GM12878 (cell line): Measurements from ENCODE around the gene MSI2. TPM values are rescaled to one million over a fixed set of nuclear protein-coding genes. Genes with fewer than 3 reads are reported as not detected.

Experiments used
- ATAC-seq: fragments of 200-7000 bp; cut with Tn5 transposase; 3 replicates; pipeline ENCODE4 v1.9.1; 2020; ENCODE audit warnings: mild to moderate bottlenecking, moderate library complexity
- BruUV-seq: library from RNA; stranded (reverse); fragments of 400-500 nt; replicated peaks from 2 replicates; lab custom pipeline; 2021; lab: Mats Ljungman, UMichigan
- CTCF ChIA-PET: fragments of 300-600 bp; sonication (Branson Sonifier 250); formaldehyde crosslinking; extraction: SDS; loops from one replicate; lab custom pipeline; 2021; ENCODE audit warnings: inconsistent platforms; lab: Yijun Ruan, JAX
- POLR2A ChIA-PET: fragments of 350-600 bp; formaldehyde crosslinking; extraction: SDS; loops from one replicate; lab custom pipeline; 2021; ENCODE audit warnings: inconsistent platforms; lab: Charles Lee
- RAD21 ChIA-PET: fragments of 300-600 bp; sonication (Branson Sonifier 250); formaldehyde crosslinking; loops from one replicate; lab custom pipeline; 2023; ENCODE audit warnings: antibody characterized with exemption; ENCODE audit not compliant: unreplicated experiment; lab: Charles Lee
- SMC1A ChIA-PET: fragments of 300-600 bp; sonication (Branson Sonifier 250); formaldehyde crosslinking; loops from one replicate; lab custom pipeline; 2023; ENCODE audit not compliant: unreplicated experiment, uncharacterized antibody; lab: Charles Lee
- DNase-seq: peaks from one replicate; pipeline ENCODE4 v3.0.0-alpha.2; 2011; ENCODE audit warnings: low read depth, low spot score
- FAIRE-seq: peaks from 3 replicates; lab custom pipeline; 2011; peaks lifted over from hg19 to GRCh38; lab: Jason Lieb, UNC
- H2AFZ ChIP-seq: 2 replicates; pipeline ENCODE4 v1.6.0; 2011; ENCODE audit warnings: low read depth, low read length, control low read depth; ENCODE audit not compliant: control insufficient read depth
- H3K27ac ChIP-seq: 2 replicates; pipeline ENCODE4 v1.5.1; 2011; ENCODE audit warnings: control low read depth; ENCODE audit not compliant: control insufficient read depth, insufficient read depth
- H3K27me3 ChIP-seq, 2 experiments: replicated peaks in 1 of 2; 2 replicates each; pipeline versions ENCODE4 v1.6.0 to v1.6.1; 2011; ENCODE audit warnings: low read length in 1 of 2; ENCODE audit not compliant: control insufficient read depth in 2 of 2, insufficient read depth in 2 of 2
- H3K36me3 ChIP-seq, 2 experiments: 2 replicates each; pipeline ENCODE4 v1.5.1; 2011; ENCODE audit warnings: low read length in 1 of 2; ENCODE audit not compliant: control insufficient read depth in 2 of 2, insufficient read depth in 2 of 2
- H3K4me1 ChIP-seq: 2 replicates; pipeline ENCODE4 v1.6.1; 2011; ENCODE audit warnings: mild to moderate bottlenecking, low read length, moderate library complexity, mixed read lengths; ENCODE audit not compliant: control insufficient read depth, insufficient read depth
- H3K4me2 ChIP-seq: 2 replicates; pipeline ENCODE4 v1.6.0; 2011; ENCODE audit warnings: control low read depth; ENCODE audit not compliant: control insufficient read depth, insufficient read depth
- H3K4me3 ChIP-seq: fragments of 200-600 bp; sonication (generic); 2 replicates; pipeline ENCODE4 v1.5.1; 2016
- H3K79me2 ChIP-seq: 2 replicates; pipeline ENCODE4 v1.6.0; 2011; ENCODE audit warnings: low read length; ENCODE audit not compliant: control insufficient read depth, insufficient read depth
- H3K9ac ChIP-seq: 2 replicates; pipeline ENCODE4 v1.8.0; 2011; ENCODE audit warnings: low read length, control low read depth, mixed read lengths; ENCODE audit not compliant: control insufficient read depth, insufficient read depth
- H3K9me3 ChIP-seq: replicated peaks from 3 replicates; pipeline ENCODE4 v1.5.1; 2011; ENCODE audit warnings: mild to moderate bottlenecking, low read length; ENCODE audit not compliant: control insufficient read depth, insufficient read depth
- H4K20me1 ChIP-seq: 2 replicates; pipeline ENCODE4 v1.6.0; 2011; ENCODE audit not compliant: control insufficient read depth, insufficient read depth
- BHLHE40 ChIP-seq, 2 experiments: fragments of 450-650 bp in 1 of 2; IDR thresholded peaks; 2 replicates each; pipeline ENCODE4 v1.6.1; 2011 to 2017; ENCODE audit warnings: low read depth in 2 of 2, borderline replicate concordance in 1 of 2, improper control_type of control experiment in 1 of 2, low read length in 1 of 2, mild to moderate bottlenecking in 1 of 2
- EP300 ChIP-seq, 2 experiments: fragments of 150-350 bp in 1 of 2; IDR thresholded peaks; 2 replicates each; pipeline ENCODE4 v1.6.1; 2011 to 2012; ENCODE audit warnings: low read depth in 2 of 2, low read length in 2 of 2, borderline replicate concordance in 1 of 2, improper control_type of control experiment in 1 of 2, inconsistent platforms in 1 of 2; ENCODE audit not compliant: control insufficient read depth in 1 of 2
- NR2F1 ChIP-seq: fragments of 450-650 bp; conservative IDR thresholded peaks from 2 replicates; pipeline ENCODE4 v1.6.1; 2017; ENCODE audit warnings: mild to moderate bottlenecking
- RAD51 ChIP-seq: fragments of 450-650 bp; IDR thresholded peaks from 2 replicates; pipeline ENCODE4 v1.6.1; 2016; ENCODE audit warnings: moderate library complexity, mild to moderate bottlenecking, inconsistent platforms
- SRF ChIP-seq, 2 experiments: IDR thresholded peaks; 2 replicates each; pipeline ENCODE4 v1.6.1; 2011; ENCODE audit warnings: low read depth in 2 of 2, low read length in 2 of 2, mild to moderate bottlenecking in 1 of 2, moderate library complexity in 1 of 2
- STAT3 ChIP-seq: IDR thresholded peaks from 2 replicates; pipeline ENCODE4 v1.6.1; 2011; ENCODE audit warnings: low read depth, low read length, improper control_type of control experiment
- ZBED1 ChIP-seq: IDR thresholded peaks from 2 replicates; pipeline ENCODE4 v1.6.1; 2016; ENCODE audit warnings: borderline replicate concordance
- ZNF217 ChIP-seq: fragments of 450-650 bp; IDR thresholded peaks from 2 replicates; pipeline ENCODE4 v1.6.1; 2017; ENCODE audit warnings: antibody characterized with exemption, mild to moderate bottlenecking
- WGBS: methylation state at CpG from one replicate; pipeline ENCODE4 v1.1.6; 2016; ENCODE audit warnings: low lambda C conversion rate; ENCODE audit not compliant: insufficient replicate concordance, insufficient coverage; ENCODE audit errors: missing lambda C conversion rate; 5-methylcytosine and 5-hydroxymethylcytosine counted together
- in situ Hi-C: fragments of 300-500 bp; cut with MboI; formaldehyde crosslinking; loops from 9 replicates; pipeline ENCODE4 v1.14.3; 2018; ENCODE audit warnings: mixed read lengths
- intact Hi-C: fragments of 100-400 bp; cut with micrococcal nuclease; formaldehyde crosslinking; loops from one replicate; pipeline ENCODE4 v1.14.2; 2022; ENCODE audit not compliant: unreplicated experiment
- polyA plus RNA-seq, 11 experiments: library from polyadenylated mRNA; depleted of rRNA in 4 of 11; unstranded in 6 of 11; stranded (reverse) in 5 of 11; fragments of >200 nt; fragmentation: Nextera tagmentation in 4 of 11; fragmentation: Illumina TruSeq in 1 of 11; extraction: Ambion mirVana in 4 of 11; extraction: Trizol in 1 of 11; gene quantifications; 1 replicate in 1 of 11; 2 replicates in 10 of 11; pipeline versions ENCODE4 v1.2.1 to v1.2.3, GENCODE V29; 2011 to 2016; ENCODE audit warnings: inconsistent platforms in 2 of 11, missing spikeins in 2 of 11, low read depth in 1 of 11
- total RNA-seq, 4 experiments: library from RNA; depleted of rRNA in 3 of 4; stranded (reverse); fragments of >200 nt in 3 of 4; fragmentation: Illumina TruSeq in 1 of 4; extraction: Trizol in 1 of 4; gene quantifications; 2 replicates each; pipeline versions ENCODE4 v1.2.1 to v1.2.3, GENCODE V29; 2013 to 2021
- TF ChIP-seq, protein P1 (sequence below): IDR thresholded peaks from 2 replicates; pipeline ENCODE4 v1.6.1; 2011; ENCODE audit warnings: borderline replicate concordance, low read depth, mild to moderate bottlenecking, moderate library complexity, mixed read lengths, low read length; ENCODE audit not compliant: insufficient read depth; ENCODE audit errors: extremely low read length
- TF ChIP-seq, protein P2 (sequence below): IDR thresholded peaks from 2 replicates; pipeline ENCODE4 v1.6.1; 2011; ENCODE audit warnings: low read depth, mild to moderate bottlenecking, low read length, moderate library complexity, borderline replicate concordance; ENCODE audit errors: extremely low read depth
- TF ChIP-seq, protein P3 (sequence below): fragments of 450-650 bp; IDR thresholded peaks from 2 replicates; pipeline ENCODE4 v1.6.1; 2017; ENCODE audit warnings: mild to moderate bottlenecking, moderate library complexity
- TF ChIP-seq, protein P4 (sequence below): fragments of 450-650 bp; IDR thresholded peaks from 2 replicates; pipeline ENCODE4 v1.6.1; 2017; ENCODE audit warnings: mild to moderate bottlenecking, moderate library complexity

The MSI2 gene
- total and polyA plus RNA-seq, 10 of the 15 experiments (the other 5 are each of a cell fraction or from before 2014, with no cell fraction given) = 6.1 to 76.1 (median 42.0) TPM

DNA sequence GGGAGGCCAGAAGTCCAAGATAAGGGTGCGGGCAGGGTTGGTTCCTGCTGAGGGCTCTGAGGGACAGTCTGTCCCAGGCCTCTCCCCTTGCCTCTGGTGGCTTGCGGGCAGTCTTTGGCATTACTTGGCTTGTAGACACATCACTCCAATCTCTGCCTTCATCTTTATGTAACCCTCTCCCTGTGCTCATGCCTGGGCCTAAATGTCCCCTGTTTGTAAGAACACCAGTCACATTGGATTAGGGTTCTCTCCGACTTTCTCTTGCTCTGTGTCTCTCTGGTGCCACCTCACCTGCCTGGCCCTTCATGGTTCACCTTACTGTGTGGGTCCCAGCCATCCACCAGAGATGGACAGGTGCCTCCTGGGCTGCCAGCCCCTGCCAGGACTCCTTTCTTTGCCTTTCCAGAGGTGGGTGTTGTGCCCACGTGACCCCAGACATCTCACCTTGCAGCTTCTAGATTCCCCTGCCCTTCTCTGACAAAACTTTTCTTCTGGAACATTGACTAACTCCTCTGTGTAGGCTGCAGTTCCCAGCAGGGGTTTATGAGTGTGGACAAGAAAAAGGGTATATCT is 205.8 kb downstream of the MSI2 start:
- Histone ChIP-seq H3K4me1 (peaks cover 85% of the 10 kb centered on the region), H3K9me3 (no peaks in the 10 kb centered on the region), H3K4me2 (peak overlapping the region; percentile 84), H3K4me3 (peak overlapping the region; percentile 55; the same call in 1 of the 2 replicates), H3K9ac (peak overlapping the region; percentile 62), H3K36me3 (no peaks in the 10 kb centered on the region; a peak in 1 of 4 replicates), H3K27me3 (no peaks in the 10 kb centered on the region), H4K20me1 (no peaks in the 10 kb centered on the region), H3K79me2 (peaks cover 61% of the 10 kb centered on the region), H3K27ac (peak overlapping the region; percentile 99), H2AFZ (no peak overlapping the region)
- intact Hi-C loops = loop anchor here (2.0 to 5.0 kb wide), 2 partner anchors 65 to 105 kb away; no protein-coding TSS in a partner anchor
- DNase-seq (no peak), ATAC-seq (no peak), FAIRE-seq (peak; percentile 66)
- WGBS = 43% methylated on average over 4 of the region's 4 CpGs
- ChIA-PET SMC1A (interaction anchor here (0.7 to 4.5 kb wide), 11 partner anchors 7 to 218 kb away, joined by 3 to 33 read pairs (median 3); no protein-coding TSS in a partner anchor), POLR2A (interaction anchor here (0.6 to 2.3 kb wide), 7 partner anchors 10 to 56 kb away, joined by 3 to 9 read pairs (median 4); no protein-coding TSS in a partner anchor), CTCF (interaction anchor here (0.6 to 5.3 kb wide), 7 partner anchors 20 to 374 kb away, joined by 3 to 25 read pairs (median 5); no protein-coding TSS in a partner anchor), RAD21 (interaction anchor here (0.7 to 3.8 kb wide), 11 partner anchors 7 to 205 kb away, joined by 3 to 24 read pairs (median 7); partner anchors contain the start of gene MSI2)
- in situ Hi-C loops = no loop called here
- no TSS peak for BruUV-seq
- 0 out of 2 replicates have a peak, but pooled peaks have one; percentile 12 for TF ChIP-seq ZBED1
- TF ChIP-seq NR2F1 = no peak
- peak; percentile 74; the same call in 1 of the 2 replicates for TF ChIP-seq RAD51
- TF ChIP-seq, protein P1, sequence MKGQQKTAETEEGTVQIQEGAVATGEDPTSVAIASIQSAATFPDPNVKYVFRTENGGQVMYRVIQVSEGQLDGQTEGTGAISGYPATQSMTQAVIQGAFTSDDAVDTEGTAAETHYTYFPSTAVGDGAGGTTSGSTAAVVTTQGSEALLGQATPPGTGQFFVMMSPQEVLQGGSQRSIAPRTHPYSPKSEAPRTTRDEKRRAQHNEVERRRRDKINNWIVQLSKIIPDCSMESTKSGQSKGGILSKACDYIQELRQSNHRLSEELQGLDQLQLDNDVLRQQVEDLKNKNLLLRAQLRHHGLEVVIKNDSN = peak; percentile 77
- no peak for TF ChIP-seq EP300 (IDR thresholded peaks at IDR 0.05; ENCODE audit: borderline replicate concordance in 1 of 2, control insufficient read depth in 1 of 2, low read depth in 2 of 2, low read length in 2 of 2)
- TF ChIP-seq STAT3 = no peak
- TF ChIP-seq, protein P2, sequence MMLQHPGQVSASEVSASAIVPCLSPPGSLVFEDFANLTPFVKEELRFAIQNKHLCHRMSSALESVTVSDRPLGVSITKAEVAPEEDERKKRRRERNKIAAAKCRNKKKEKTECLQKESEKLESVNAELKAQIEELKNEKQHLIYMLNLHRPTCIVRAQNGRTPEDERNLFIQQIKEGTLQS = peak; percentile 21; the same call in 1 of the 2 replicates
- TF ChIP-seq SRF (IDR thresholded peaks at IDR 0.05; ENCODE audit: low read depth in 2 of 2, low read length in 2 of 2) = no peak
- TF ChIP-seq, protein P3, sequence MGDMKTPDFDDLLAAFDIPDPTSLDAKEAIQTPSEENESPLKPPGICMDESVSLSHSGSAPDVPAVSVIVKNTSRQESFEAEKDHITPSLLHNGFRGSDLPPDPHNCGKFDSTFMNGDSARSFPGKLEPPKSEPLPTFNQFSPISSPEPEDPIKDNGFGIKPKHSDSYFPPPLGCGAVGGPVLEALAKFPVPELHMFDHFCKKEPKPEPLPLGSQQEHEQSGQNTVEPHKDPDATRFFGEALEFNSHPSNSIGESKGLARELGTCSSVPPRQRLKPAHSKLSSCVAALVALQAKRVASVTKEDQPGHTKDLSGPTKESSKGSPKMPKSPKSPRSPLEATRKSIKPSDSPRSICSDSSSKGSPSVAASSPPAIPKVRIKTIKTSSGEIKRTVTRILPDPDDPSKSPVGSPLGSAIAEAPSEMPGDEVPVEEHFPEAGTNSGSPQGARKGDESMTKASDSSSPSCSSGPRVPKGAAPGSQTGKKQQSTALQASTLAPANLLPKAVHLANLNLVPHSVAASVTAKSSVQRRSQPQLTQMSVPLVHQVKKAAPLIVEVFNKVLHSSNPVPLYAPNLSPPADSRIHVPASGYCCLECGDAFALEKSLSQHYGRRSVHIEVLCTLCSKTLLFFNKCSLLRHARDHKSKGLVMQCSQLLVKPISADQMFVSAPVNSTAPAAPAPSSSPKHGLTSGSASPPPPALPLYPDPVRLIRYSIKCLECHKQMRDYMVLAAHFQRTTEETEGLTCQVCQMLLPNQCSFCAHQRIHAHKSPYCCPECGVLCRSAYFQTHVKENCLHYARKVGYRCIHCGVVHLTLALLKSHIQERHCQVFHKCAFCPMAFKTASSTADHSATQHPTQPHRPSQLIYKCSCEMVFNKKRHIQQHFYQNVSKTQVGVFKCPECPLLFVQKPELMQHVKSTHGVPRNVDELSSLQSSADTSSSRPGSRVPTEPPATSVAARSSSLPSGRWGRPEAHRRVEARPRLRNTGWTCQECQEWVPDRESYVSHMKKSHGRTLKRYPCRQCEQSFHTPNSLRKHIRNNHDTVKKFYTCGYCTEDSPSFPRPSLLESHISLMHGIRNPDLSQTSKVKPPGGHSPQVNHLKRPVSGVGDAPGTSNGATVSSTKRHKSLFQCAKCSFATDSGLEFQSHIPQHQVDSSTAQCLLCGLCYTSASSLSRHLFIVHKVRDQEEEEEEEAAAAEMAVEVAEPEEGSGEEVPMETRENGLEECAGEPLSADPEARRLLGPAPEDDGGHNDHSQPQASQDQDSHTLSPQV = no peak
- TF ChIP-seq BHLHE40 (IDR thresholded peaks at IDR 0.05; ENCODE audit: borderline replicate concordance in 1 of 2, low read depth in 2 of 2, low read length in 1 of 2) = peak in 1 of 2 experiments; percentile 26; a peak in 1 of 4 replicates
- TF ChIP-seq, protein P4, sequence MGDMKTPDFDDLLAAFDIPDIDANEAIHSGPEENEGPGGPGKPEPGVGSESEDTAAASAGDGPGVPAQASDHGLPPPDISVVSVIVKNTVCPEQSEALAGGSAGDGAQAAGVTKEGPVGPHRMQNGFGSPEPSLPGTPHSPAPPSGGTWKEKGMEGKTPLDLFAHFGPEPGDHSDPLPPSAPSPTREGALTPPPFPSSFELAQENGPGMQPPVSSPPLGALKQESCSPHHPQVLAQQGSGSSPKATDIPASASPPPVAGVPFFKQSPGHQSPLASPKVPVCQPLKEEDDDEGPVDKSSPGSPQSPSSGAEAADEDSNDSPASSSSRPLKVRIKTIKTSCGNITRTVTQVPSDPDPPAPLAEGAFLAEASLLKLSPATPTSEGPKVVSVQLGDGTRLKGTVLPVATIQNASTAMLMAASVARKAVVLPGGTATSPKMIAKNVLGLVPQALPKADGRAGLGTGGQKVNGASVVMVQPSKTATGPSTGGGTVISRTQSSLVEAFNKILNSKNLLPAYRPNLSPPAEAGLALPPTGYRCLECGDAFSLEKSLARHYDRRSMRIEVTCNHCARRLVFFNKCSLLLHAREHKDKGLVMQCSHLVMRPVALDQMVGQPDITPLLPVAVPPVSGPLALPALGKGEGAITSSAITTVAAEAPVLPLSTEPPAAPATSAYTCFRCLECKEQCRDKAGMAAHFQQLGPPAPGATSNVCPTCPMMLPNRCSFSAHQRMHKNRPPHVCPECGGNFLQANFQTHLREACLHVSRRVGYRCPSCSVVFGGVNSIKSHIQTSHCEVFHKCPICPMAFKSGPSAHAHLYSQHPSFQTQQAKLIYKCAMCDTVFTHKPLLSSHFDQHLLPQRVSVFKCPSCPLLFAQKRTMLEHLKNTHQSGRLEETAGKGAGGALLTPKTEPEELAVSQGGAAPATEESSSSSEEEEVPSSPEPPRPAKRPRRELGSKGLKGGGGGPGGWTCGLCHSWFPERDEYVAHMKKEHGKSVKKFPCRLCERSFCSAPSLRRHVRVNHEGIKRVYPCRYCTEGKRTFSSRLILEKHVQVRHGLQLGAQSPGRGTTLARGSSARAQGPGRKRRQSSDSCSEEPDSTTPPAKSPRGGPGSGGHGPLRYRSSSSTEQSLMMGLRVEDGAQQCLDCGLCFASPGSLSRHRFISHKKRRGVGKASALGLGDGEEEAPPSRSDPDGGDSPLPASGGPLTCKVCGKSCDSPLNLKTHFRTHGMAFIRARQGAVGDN = peak; percentile 25
- TF ChIP-seq ZNF217 = no peak
